SK-N-SH treated with all-trans-retinoic acid at 6 μM for 48 hours (cell line): ENCODE data around the gene GRM5.

ENCODE experiments used
- BACH2 ChIP-seq: fragments of 250-450 bp; sonication (Bioruptor Pico); IDR thresholded peaks from 2 replicates; pipeline ENCODE4 v1.9.0; 2021; ENCODE audit warnings: mild to moderate bottlenecking, borderline replicate concordance
- CREB5 ChIP-seq: fragments of 250-450 bp; sonication (Bioruptor Pico); IDR thresholded peaks from 2 replicates; pipeline ENCODE4 v1.5.1; 2020; ENCODE audit warnings: low read depth, mild to moderate bottlenecking, moderate library complexity
- CSRNP3 ChIP-seq: fragments of 250-450 bp; sonication (Bioruptor Pico); IDR thresholded peaks from 2 replicates; pipeline ENCODE4 v1.5.1; 2021; ENCODE audit warnings: mild to moderate bottlenecking, moderate library complexity
- GLIS3 ChIP-seq: fragments of 250-450 bp; sonication (Bioruptor Pico); IDR thresholded peaks from 2 replicates; pipeline ENCODE4 v1.5.0; 2020; ENCODE audit warnings: mild to moderate bottlenecking, moderate library complexity
- PATZ1 ChIP-seq: fragments of 250-450 bp; sonication (Bioruptor Pico); IDR thresholded peaks from 2 replicates; pipeline ENCODE4 v1.8.0; 2020; ENCODE audit warnings: mild to moderate bottlenecking, moderate library complexity, borderline replicate concordance
- RARB ChIP-seq: fragments of 250-450 bp; sonication (Bioruptor Pico); IDR thresholded peaks from 2 replicates; pipeline ENCODE4 v1.8.0; 2021; ENCODE audit warnings: mild to moderate bottlenecking, moderate library complexity
- ZFP3 ChIP-seq: fragments of 250-450 bp; sonication (Bioruptor Pico); IDR thresholded peaks from 2 replicates; pipeline ENCODE4 v1.5.0; 2020; ENCODE audit warnings: mild to moderate bottlenecking, moderate library complexity

GRCh38 chr11:88603091-88603867, 462.5 kb downstream of the GRM5 start:
- TF ChIP-seq RARB (no peak), PATZ1 (CRISPR knock-in tag) (no peak), BACH2 (CRISPR knock-in tag) (no peak), CREB5 (no peak), GLIS3 (no peak), CSRNP3 (CRISPR knock-in tag) (no peak), ZFP3 (no peak)
